HepG2 (cell line): Measurements from ENCODE around the gene UMPS. TPM values are rescaled to one million over a fixed set of nuclear protein-coding genes. Genes with fewer than 3 reads are reported as not detected.

ENCODE experiments used
- ATAC-seq: fragments of 200-7000 bp; cut with Tn5 transposase; 3 replicates; pipeline ENCODE4 v1.9.1; 2020; ENCODE audit warnings: mild to moderate bottlenecking, moderate library complexity
- BruUV-seq: library from RNA; stranded (reverse); fragments of 400-500 nt; replicated peaks from 2 replicates; lab custom pipeline; 2021; lab: Mats Ljungman, UMichigan
- CTCF ChIA-PET: fragments of 300-600 bp; formaldehyde crosslinking; extraction: SDS; loops from one replicate; lab custom pipeline; 2021; ENCODE audit warnings: low total read pairs, inconsistent platforms, low intra/inter-chr PET ratio; lab: Yijun Ruan, JAX
- POLR2A ChIA-PET: fragments of 350-600 bp; sonication (Branson Sonifier 250); formaldehyde crosslinking; loops from one replicate; lab custom pipeline; 2020; ENCODE audit warnings: antibody characterized with exemption, inconsistent platforms; lab: Yijun Ruan, JAX
- DNase-seq: peaks from one replicate; pipeline ENCODE4 v3.0.0-alpha.2; 2015; ENCODE audit warnings: low spot score
- FAIRE-seq: peaks from 3 replicates; lab custom pipeline; 2011; peaks lifted over from hg19 to GRCh38; lab: Jason Lieb, UNC
- H2AFZ ChIP-seq: one replicate; pipeline ENCODE4 v1.6.1; 2011; ENCODE audit warnings: low read length, inconsistent platforms
- H3K27ac ChIP-seq: fragments of 300-600 bp; 3 replicates; pipeline ENCODE4 v1.8.0; 2011; ENCODE audit warnings: mixed run types, mild to moderate bottlenecking, mixed read lengths, low read length, inconsistent platforms; ENCODE audit not compliant: insufficient read depth; ENCODE audit errors: extremely low read length
- H3K27me3 ChIP-seq, 2 experiments: fragments of 200-600 bp in 1 of 2; 2 replicates in 1 of 2; 3 replicates in 1 of 2; pipeline versions ENCODE4 v1.6.0 to v1.8.0; 2011; ENCODE audit warnings: low read length in 2 of 2, mild to moderate bottlenecking in 2 of 2, moderate library complexity in 2 of 2, inconsistent platforms in 1 of 2; ENCODE audit not compliant: insufficient read depth in 2 of 2, control insufficient read depth in 1 of 2
- H3K36me3 ChIP-seq, 2 experiments: fragments of 200-600 bp in 1 of 2; replicated peaks in 1 of 2; 2 replicates in 1 of 2; 3 replicates in 1 of 2; pipeline versions ENCODE4 v1.5.1 to v1.8.0; 2011; ENCODE audit warnings: low read length in 2 of 2, inconsistent platforms in 1 of 2; ENCODE audit not compliant: insufficient read depth in 2 of 2, control insufficient read depth in 1 of 2
- H3K4me1 ChIP-seq: 2 replicates; pipeline ENCODE4 v1.5.1; 2012; ENCODE audit warnings: low read length, inconsistent platforms; ENCODE audit not compliant: insufficient read depth
- H3K4me2 ChIP-seq: 2 replicates; pipeline ENCODE4 v1.6.0; 2011; ENCODE audit warnings: low read depth, low read length, inconsistent platforms
- H3K4me3 ChIP-seq, 3 experiments: fragments of 200-600 bp in 1 of 3; sonication (generic), shearing (Covaris generic) in 1 of 3; replicated peaks in 1 of 3; 2 replicates each; pipeline ENCODE4 v1.5.1; 2011 to 2016; ENCODE audit warnings: low read length in 3 of 3, inconsistent platforms in 2 of 3, low read depth in 2 of 3, mild to moderate bottlenecking in 2 of 3, control low read depth in 1 of 3, mixed read lengths in 1 of 3; ENCODE audit not compliant: insufficient read depth in 1 of 3
- H3K79me2 ChIP-seq: one replicate; pipeline ENCODE4 v1.6.1; 2011; ENCODE audit warnings: low read length, inconsistent platforms; ENCODE audit not compliant: insufficient read depth
- H3K9ac ChIP-seq: 2 replicates; pipeline ENCODE4 v1.6.0; 2011; ENCODE audit warnings: mild to moderate bottlenecking, low read depth, low read length, inconsistent platforms; ENCODE audit not compliant: insufficient read depth
- H3K9me3 ChIP-seq: 2 replicates; pipeline ENCODE4 v1.5.1; 2012; ENCODE audit warnings: mild to moderate bottlenecking, low read length
- H4K20me1 ChIP-seq: 2 replicates; pipeline ENCODE4 v1.6.0; 2011; ENCODE audit warnings: inconsistent platforms, mild to moderate bottlenecking, low read length, moderate library complexity; ENCODE audit not compliant: insufficient read depth
- JDP2 ChIP-seq: sonication (generic); formaldehyde crosslinking; IDR thresholded peaks from 2 replicates; pipeline ENCODE4 v1.8.1; 2022; ENCODE audit warnings: missing genetic modification reagents, borderline replicate concordance
- POGK ChIP-seq: sonication (generic); formaldehyde crosslinking; conservative IDR thresholded peaks from 2 replicates; pipeline ENCODE4 v1.8.0; 2022; ENCODE audit warnings: mild to moderate bottlenecking, moderate library complexity, missing genetic modification reagents
- SAFB2 ChIP-seq: sonication (generic); formaldehyde crosslinking; IDR thresholded peaks from 2 replicates; pipeline ENCODE4 v1.5.1; 2020; ENCODE audit warnings: missing genetic modification reagents, low read depth, mild to moderate bottlenecking, borderline replicate concordance
- U2AF1 ChIP-seq: fragments of 200-400 bp; formaldehyde crosslinking; optimal IDR thresholded peaks from 2 replicates; pipeline ENCODE3; 2017; ENCODE audit warnings: mild to moderate bottlenecking, low read depth, low read length
- ZBTB21 ChIP-seq: sonication (generic); formaldehyde crosslinking; IDR thresholded peaks from 2 replicates; pipeline ENCODE4 v1.4.0; 2020; ENCODE audit warnings: missing genetic modification reagents
- ZNF180 ChIP-seq: sonication (generic); formaldehyde crosslinking; IDR thresholded peaks from 2 replicates; pipeline ENCODE4 v1.4.0; 2020; ENCODE audit warnings: low read depth, missing genetic modification reagents, borderline replicate concordance
- ZNF225 ChIP-seq: sonication (generic); formaldehyde crosslinking; IDR thresholded peaks from 2 replicates; pipeline ENCODE4 v1.4.0; 2020; ENCODE audit warnings: mild to moderate bottlenecking, missing genetic modification reagents
- ZNF570 ChIP-seq: sonication (generic); formaldehyde crosslinking; IDR thresholded peaks from 2 replicates; pipeline ENCODE4 v1.4.0; 2020; ENCODE audit warnings: mild to moderate bottlenecking, missing genetic modification reagents, borderline replicate concordance
- ZNF619 ChIP-seq: sonication (generic); formaldehyde crosslinking; IDR thresholded peaks from 2 replicates; pipeline ENCODE4 v1.4.0; 2020; ENCODE audit warnings: mild to moderate bottlenecking, missing genetic modification reagents
- WGBS: methylation state at CpG from one replicate; pipeline ENCODE4 v1.1.6; 2017; ENCODE audit warnings: low lambda C conversion rate; 5-methylcytosine and 5-hydroxymethylcytosine counted together
- in situ Hi-C: cut with HindIII; loops from 2 replicates; pipeline ENCODE4 v1.10.0; 2017; ENCODE audit warnings: low pct_unique_long_range_greater_than_20kb; ENCODE audit not compliant: extremely low pct_ligation_motif_present
- intact Hi-C: fragments of 100-400 bp; cut with micrococcal nuclease; formaldehyde crosslinking; loops from one replicate; pipeline ENCODE4 v1.10.0; 2022; ENCODE audit not compliant: unreplicated experiment
- polyA plus RNA-seq, 8 experiments: library from polyadenylated mRNA; depleted of rRNA in 3 of 8; stranded (reverse) in 7 of 8; unstranded in 1 of 8; fragments of >200 nt; fragmentation: Illumina TruSeq in 4 of 8; extraction: Trizol in 4 of 8; gene quantifications; 2 replicates each; pipeline versions ENCODE4 v1.2.1 to v1.2.3, GENCODE V29; 2011 to 2016; ENCODE audit warnings: low read depth in 4 of 8, missing spikeins in 1 of 8, mixed read lengths in 1 of 8; ENCODE audit not compliant: insufficient read depth in 1 of 8
- total RNA-seq, 5 experiments: library from RNA; depleted of rRNA; stranded (reverse); fragments of >200 nt; fragmentation: Illumina TruSeq; extraction: Trizol; gene quantifications; 2 replicates each; pipeline ENCODE4 v1.2.3, GENCODE V29; 2016; ENCODE audit warnings: low read depth in 1 of 5
- TF ChIP-seq, protein P1 (sequence below): sonication (generic); formaldehyde crosslinking; IDR thresholded peaks from 2 replicates; pipeline ENCODE4 v1.4.0; 2020; ENCODE audit warnings: missing genetic modification reagents, low read depth, mild to moderate bottlenecking, borderline replicate concordance
- TF ChIP-seq, protein P2 (sequence below): sonication (generic); formaldehyde crosslinking; IDR thresholded peaks from 2 replicates; pipeline ENCODE4 v1.9.0; 2021; ENCODE audit warnings: missing genetic modification reagents, borderline replicate concordance
- TF ChIP-seq, protein P3 (sequence below): sonication (generic); formaldehyde crosslinking; IDR thresholded peaks from 2 replicates; pipeline ENCODE4 v1.8.0; 2022; ENCODE audit warnings: missing genetic modification reagents, mild to moderate bottlenecking, borderline replicate concordance
- TF ChIP-seq, protein P4 (sequence below): fragments of 450-650 bp; IDR thresholded peaks from 2 replicates; pipeline ENCODE4 v1.6.1; 2017
- TF ChIP-seq, protein P5 (sequence below): sonication (generic); formaldehyde crosslinking; IDR thresholded peaks from 2 replicates; pipeline ENCODE4 v1.8.1; 2023; ENCODE audit warnings: mild to moderate bottlenecking, missing genetic modification reagents
- TF ChIP-seq, protein P6 (sequence below): sonication (generic); formaldehyde crosslinking; IDR thresholded peaks from 2 replicates; pipeline ENCODE4 v1.9.0; 2021; ENCODE audit warnings: missing genetic modification reagents, mild to moderate bottlenecking, borderline replicate concordance

The UMPS gene
- total and polyA plus RNA-seq, 2 of the 13 experiments (the other 11 are each of a cell fraction or from before 2014, with no cell fraction given): 52.7 to 74.2 TPM

GRCh38 chr3:124780356-124780755, 50.1 kb downstream of the UMPS start:
- Histone ChIP-seq H4K20me1 (no peaks in the 10 kb centered on the region), H3K36me3 (peaks cover 29 to 70% of the 10 kb centered on the region in 2 experiments), H3K9me3 (no peaks in the 10 kb centered on the region), H3K4me1 (peaks cover 8% of the 10 kb centered on the region; the same call in 1 of the 2 replicates), H3K79me2 (no peaks in the 10 kb centered on the region), H3K4me2 (no peak overlapping the region), H3K9ac (no peak overlapping the region), H3K4me3 (no peak overlapping the region), H2AFZ (no peak overlapping the region), H3K27me3 (no peaks in the 10 kb centered on the region), H3K27ac (no peak overlapping the region)
- POLR2A ChIA-PET: no interaction called here
- no TSS peak for BruUV-seq
- 93% methylated on average over 7 of the region's 8 CpGs for WGBS
- CTCF ChIA-PET: no interaction called here
- intact Hi-C loops: no loop called here
- DNase-seq (no peak), FAIRE-seq (no peak), ATAC-seq (no peak; the same call in 2 of the 3 replicates)
- in situ Hi-C loops: no loop called here
- TF ChIP-seq POGK (no peak), ZNF225 (CRISPR knock-in tag) (no peak), JDP2 (CRISPR knock-in tag) (no peak), U2AF1 (no peak), SAFB2 (CRISPR knock-in tag) (no peak), ZNF180 (CRISPR knock-in tag) (no peak), ZNF570 (CRISPR knock-in tag) (no peak), ZBTB21 (CRISPR knock-in tag) (no peak), ZNF619 (no peak)
- TF ChIP-seq, protein P1, sequence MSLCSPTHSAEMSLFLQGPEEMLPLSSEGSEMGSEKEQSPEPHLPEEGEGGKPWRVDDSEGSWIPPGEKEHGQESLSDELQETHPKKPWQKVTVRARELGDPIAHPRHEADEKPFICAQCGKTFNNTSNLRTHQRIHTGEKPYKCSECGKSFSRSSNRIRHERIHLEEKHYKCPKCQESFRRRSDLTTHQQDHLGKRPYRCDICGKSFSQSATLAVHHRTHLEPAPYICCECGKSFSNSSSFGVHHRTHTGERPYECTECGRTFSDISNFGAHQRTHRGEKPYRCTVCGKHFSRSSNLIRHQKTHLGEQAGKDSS (CRISPR knock-in tag): no peak
- TF ChIP-seq, protein P2, sequence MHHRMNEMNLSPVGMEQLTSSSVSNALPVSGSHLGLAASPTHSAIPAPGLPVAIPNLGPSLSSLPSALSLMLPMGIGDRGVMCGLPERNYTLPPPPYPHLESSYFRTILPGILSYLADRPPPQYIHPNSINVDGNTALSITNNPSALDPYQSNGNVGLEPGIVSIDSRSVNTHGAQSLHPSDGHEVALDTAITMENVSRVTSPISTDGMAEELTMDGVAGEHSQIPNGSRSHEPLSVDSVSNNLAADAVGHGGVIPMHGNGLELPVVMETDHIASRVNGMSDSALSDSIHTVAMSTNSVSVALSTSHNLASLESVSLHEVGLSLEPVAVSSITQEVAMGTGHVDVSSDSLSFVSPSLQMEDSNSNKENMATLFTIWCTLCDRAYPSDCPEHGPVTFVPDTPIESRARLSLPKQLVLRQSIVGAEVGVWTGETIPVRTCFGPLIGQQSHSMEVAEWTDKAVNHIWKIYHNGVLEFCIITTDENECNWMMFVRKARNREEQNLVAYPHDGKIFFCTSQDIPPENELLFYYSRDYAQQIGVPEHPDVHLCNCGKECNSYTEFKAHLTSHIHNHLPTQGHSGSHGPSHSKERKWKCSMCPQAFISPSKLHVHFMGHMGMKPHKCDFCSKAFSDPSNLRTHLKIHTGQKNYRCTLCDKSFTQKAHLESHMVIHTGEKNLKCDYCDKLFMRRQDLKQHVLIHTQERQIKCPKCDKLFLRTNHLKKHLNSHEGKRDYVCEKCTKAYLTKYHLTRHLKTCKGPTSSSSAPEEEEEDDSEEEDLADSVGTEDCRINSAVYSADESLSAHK: no peak
- TF ChIP-seq, protein P3, sequence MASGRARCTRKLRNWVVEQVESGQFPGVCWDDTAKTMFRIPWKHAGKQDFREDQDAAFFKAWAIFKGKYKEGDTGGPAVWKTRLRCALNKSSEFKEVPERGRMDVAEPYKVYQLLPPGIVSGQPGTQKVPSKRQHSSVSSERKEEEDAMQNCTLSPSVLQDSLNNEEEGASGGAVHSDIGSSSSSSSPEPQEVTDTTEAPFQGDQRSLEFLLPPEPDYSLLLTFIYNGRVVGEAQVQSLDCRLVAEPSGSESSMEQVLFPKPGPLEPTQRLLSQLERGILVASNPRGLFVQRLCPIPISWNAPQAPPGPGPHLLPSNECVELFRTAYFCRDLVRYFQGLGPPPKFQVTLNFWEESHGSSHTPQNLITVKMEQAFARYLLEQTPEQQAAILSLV (CRISPR knock-in tag): no peak
- TF ChIP-seq, protein P4, sequence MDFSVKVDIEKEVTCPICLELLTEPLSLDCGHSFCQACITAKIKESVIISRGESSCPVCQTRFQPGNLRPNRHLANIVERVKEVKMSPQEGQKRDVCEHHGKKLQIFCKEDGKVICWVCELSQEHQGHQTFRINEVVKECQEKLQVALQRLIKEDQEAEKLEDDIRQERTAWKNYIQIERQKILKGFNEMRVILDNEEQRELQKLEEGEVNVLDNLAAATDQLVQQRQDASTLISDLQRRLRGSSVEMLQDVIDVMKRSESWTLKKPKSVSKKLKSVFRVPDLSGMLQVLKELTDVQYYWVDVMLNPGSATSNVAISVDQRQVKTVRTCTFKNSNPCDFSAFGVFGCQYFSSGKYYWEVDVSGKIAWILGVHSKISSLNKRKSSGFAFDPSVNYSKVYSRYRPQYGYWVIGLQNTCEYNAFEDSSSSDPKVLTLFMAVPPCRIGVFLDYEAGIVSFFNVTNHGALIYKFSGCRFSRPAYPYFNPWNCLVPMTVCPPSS: no peak
- TF ChIP-seq, protein P5, sequence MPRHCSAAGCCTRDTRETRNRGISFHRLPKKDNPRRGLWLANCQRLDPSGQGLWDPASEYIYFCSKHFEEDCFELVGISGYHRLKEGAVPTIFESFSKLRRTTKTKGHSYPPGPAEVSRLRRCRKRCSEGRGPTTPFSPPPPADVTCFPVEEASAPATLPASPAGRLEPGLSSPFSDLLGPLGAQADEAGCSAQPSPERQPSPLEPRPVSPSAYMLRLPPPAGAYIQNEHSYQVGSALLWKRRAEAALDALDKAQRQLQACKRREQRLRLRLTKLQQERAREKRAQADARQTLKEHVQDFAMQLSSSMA: no peak
- TF ChIP-seq, protein P6, sequence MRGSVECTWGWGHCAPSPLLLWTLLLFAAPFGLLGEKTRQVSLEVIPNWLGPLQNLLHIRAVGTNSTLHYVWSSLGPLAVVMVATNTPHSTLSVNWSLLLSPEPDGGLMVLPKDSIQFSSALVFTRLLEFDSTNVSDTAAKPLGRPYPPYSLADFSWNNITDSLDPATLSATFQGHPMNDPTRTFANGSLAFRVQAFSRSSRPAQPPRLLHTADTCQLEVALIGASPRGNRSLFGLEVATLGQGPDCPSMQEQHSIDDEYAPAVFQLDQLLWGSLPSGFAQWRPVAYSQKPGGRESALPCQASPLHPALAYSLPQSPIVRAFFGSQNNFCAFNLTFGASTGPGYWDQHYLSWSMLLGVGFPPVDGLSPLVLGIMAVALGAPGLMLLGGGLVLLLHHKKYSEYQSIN (CRISPR knock-in tag): no peak
